CD14-positive monocyte (primary cell): ENCODE results near the gene FIBCD1. TPM values are rescaled to one million over a fixed set of nuclear protein-coding genes. Genes with fewer than 3 reads are reported as not detected.

Experiments used
- DNase-seq, 3 donors: peaks; one replicate each; pipeline ENCODE4 v3.0.0-alpha.2; 2011 to 2022
- H2AFZ ChIP-seq: 2 replicates; pipeline ENCODE4 v1.6.0; 2012; ENCODE audit warnings: mild to moderate bottlenecking, low read depth, low read length, inconsistent platforms; ENCODE audit not compliant: insufficient read depth, poor library complexity, severe bottlenecking
- H3K27ac ChIP-seq, 2 donors: 1 replicate in 1 of 2; 2 replicates in 1 of 2; pipeline ENCODE4 v1.5.1; 2012 to 2013; ENCODE audit warnings: low read length in 2 of 2, control low read depth in 1 of 2, inconsistent platforms in 1 of 2, low read depth in 1 of 2, mild to moderate bottlenecking in 1 of 2
- H3K27me3 ChIP-seq, 2 donors: one replicate each; pipeline versions ENCODE4 v1.6.0 to v1.6.1; 2011 to 2013; ENCODE audit warnings: low read length in 2 of 2; ENCODE audit not compliant: control insufficient read depth in 2 of 2, insufficient read depth in 2 of 2
- H3K36me3 ChIP-seq, 2 donors: replicated peaks in 1 of 2; 1 replicate in 1 of 2; 2 replicates in 1 of 2; pipeline versions ENCODE4 v1.5.1 to v1.6.1; 2012 to 2013; ENCODE audit warnings: low read length in 2 of 2, control low read depth in 1 of 2, inconsistent platforms in 1 of 2, mild to moderate bottlenecking in 1 of 2; ENCODE audit not compliant: insufficient read depth in 2 of 2, control insufficient read depth in 1 of 2
- H3K4me1 ChIP-seq, 2 donors: 1 replicate in 1 of 2; 2 replicates in 1 of 2; pipeline versions ENCODE4 v1.5.1 to v1.6.1; 2012 to 2013; ENCODE audit warnings: low read length in 2 of 2, control low read depth in 1 of 2, inconsistent platforms in 1 of 2, mild to moderate bottlenecking in 1 of 2, moderate library complexity in 1 of 2; ENCODE audit not compliant: insufficient read depth in 2 of 2, control insufficient read depth in 1 of 2
- H3K4me2 ChIP-seq: replicated peaks from 2 replicates; pipeline ENCODE3; 2012; ENCODE audit warnings: low read length, moderate library complexity, mild to moderate bottlenecking; ENCODE audit not compliant: poor library complexity, severe bottlenecking; ENCODE audit errors: extremely low read depth
- H3K4me3 ChIP-seq, 3 experiments: fragments of 200-600 bp in 1 of 3; sonication (generic) in 1 of 3; replicated peaks in 1 of 3; 1 replicate in 2 of 3; 2 replicates in 1 of 3; pipeline ENCODE4 v1.5.1; 2011 to 2013; ENCODE audit warnings: low read length in 3 of 3, mild to moderate bottlenecking in 3 of 3, control low read depth in 2 of 3, low read depth in 2 of 3, inconsistent platforms in 1 of 3, moderate library complexity in 1 of 3
- H3K79me2 ChIP-seq: 2 replicates; pipeline ENCODE4 v1.6.0; 2012; ENCODE audit warnings: mild to moderate bottlenecking, control low read depth, inconsistent platforms, low read length, moderate library complexity; ENCODE audit not compliant: insufficient read depth
- H3K9ac ChIP-seq: 2 replicates; pipeline ENCODE4 v1.6.0; 2017; ENCODE audit warnings: low read length, mild to moderate bottlenecking; ENCODE audit not compliant: insufficient read depth, poor library complexity, severe bottlenecking
- H3K9me3 ChIP-seq, 2 donors: replicated peaks in 1 of 2; 1 replicate in 1 of 2; 2 replicates in 1 of 2; pipeline versions ENCODE4 v1.5.1 to v1.6.1; 2012 to 2013; ENCODE audit warnings: low read length in 2 of 2, control low read depth in 1 of 2; ENCODE audit not compliant: control insufficient read depth in 1 of 2, insufficient read depth in 1 of 2
- H4K20me1 ChIP-seq: 2 replicates; pipeline ENCODE4 v1.6.0; 2012; ENCODE audit warnings: mild to moderate bottlenecking, low read length, control low read depth, moderate library complexity; ENCODE audit not compliant: insufficient read depth
- H3K27ac Mint-ChIP-seq, 7 donors: one replicate each; pipeline ENCODE4 v1.8.0; 2020; ENCODE audit warnings: mild to moderate bottlenecking in 7 of 7, mixed read lengths in 7 of 7, moderate library complexity in 6 of 7, inconsistent platforms in 2 of 7
- H3K27me3 Mint-ChIP-seq, 3 donors: one replicate each; pipeline ENCODE4 v1.8.0; 2021 to 2022; ENCODE audit warnings: low read depth in 3 of 3, mild to moderate bottlenecking in 3 of 3, mixed read lengths in 3 of 3, moderate library complexity in 3 of 3, inconsistent platforms in 1 of 3
- H3K36me3 Mint-ChIP-seq, 2 donors: one replicate each; pipeline ENCODE4 v1.8.0; 2020; ENCODE audit warnings: mixed read lengths in 2 of 2, inconsistent platforms in 1 of 2, mild to moderate bottlenecking in 1 of 2
- H3K4me1 Mint-ChIP-seq: one replicate; pipeline ENCODE4 v1.8.0; 2020; ENCODE audit warnings: mild to moderate bottlenecking, mixed read lengths
- H3K4me3 Mint-ChIP-seq, 2 donors: one replicate each; pipeline ENCODE4 v1.8.0; 2020; ENCODE audit warnings: mild to moderate bottlenecking in 2 of 2, mixed read lengths in 2 of 2, moderate library complexity in 1 of 2
- H3K9me3 Mint-ChIP-seq, 7 donors: one replicate each; pipeline ENCODE4 v1.8.0; 2020 to 2022; ENCODE audit warnings: mixed read lengths in 7 of 7, mild to moderate bottlenecking in 6 of 7, moderate library complexity in 6 of 7, inconsistent platforms in 2 of 7
- CTCF ChIP-seq: fragments of 200-600 bp; IDR thresholded peaks from one replicate; pipeline ENCODE4 v1.8.0; 2022; ENCODE audit warnings: antibody characterized with exemption, mild to moderate bottlenecking
- WGBS: methylation state at CpG from one replicate; pipeline ENCODE4 v1.1.5; 2013; ENCODE audit warnings: missing lambda C conversion rate; ENCODE audit not compliant: insufficient coverage; 5-methylcytosine and 5-hydroxymethylcytosine counted together
- intact Hi-C, 2 donors: fragments of 100-400 bp; cut with micrococcal nuclease; formaldehyde crosslinking; loops; one replicate each; pipeline versions ENCODE4 v1.15.0 to v1.15.1; 2023
- polyA plus RNA-seq, 3 donors: library from polyadenylated mRNA; depleted of rRNA in 1 of 3; unstranded in 2 of 3; stranded (reverse) in 1 of 3; fragments of 300-500 nt in 2 of 3; fragments of >200 nt in 1 of 3; fragmentation: Illumina TruSeq in 2 of 3; gene quantifications; 1 replicate in 2 of 3; 2 replicates in 1 of 3; pipeline ENCODE4 v1.2.3, GENCODE V29; 2012 to 2021

FIBCD1 gene
- polyA plus RNA-seq, 3 donors, result not detected

GRCh38 chr9:130962418-130963316 is 23.6 kb upstream of the FIBCD1 start:
- Mint-ChIP-seq H3K27me3 (peaks cover 2 to 4% (median 3%) of the 10 kb centered on the region in 3 donors), H3K27ac (no peak overlapping the region), H3K4me3 (no peak overlapping the region), H3K9me3 (peaks cover 4 to 19% (median 8%) of the 10 kb centered on the region in 7 donors), H3K4me1 (peaks cover 2% of the 10 kb centered on the region), H3K36me3 (no peaks in the 10 kb centered on the region)
- Histone ChIP-seq H3K27ac (no peak overlapping the region), H3K36me3 (no peaks in the 10 kb centered on the region), H3K27me3 (no peaks in the 10 kb centered on the region), H2AFZ (no peak overlapping the region), H3K9me3 (peaks cover 3 to 10% of the 10 kb centered on the region in 2 donors), H3K4me3 (no peak overlapping the region), H3K4me2 (no peak overlapping the region), H3K4me1 (no peaks in the 10 kb centered on the region), H3K9ac (no peak overlapping the region), H4K20me1 (no peaks in the 10 kb centered on the region), H3K79me2 (no peaks in the 10 kb centered on the region)
- no peak for DNase-seq
- TF ChIP-seq CTCF, result no peak
- 80% methylated on average over 17 of the region's 22 CpGs for WGBS
- intact Hi-C loops, result no loop called here

- Histone ChIP-seq H2AFZ (no peak overlapping the region), H3K9me3 (peaks cover 3 to 10% of the 10 kb centered on the region in 2 donors), H3K4me2 (no peak overlapping the region), H3K27me3 (no peaks in the 10 kb centered on the region), H3K27ac (no peak overlapping the region), H4K20me1 (no peaks in the 10 kb centered on the region), H3K9ac (no peak overlapping the region), H3K79me2 (no peaks in the 10 kb centered on the region), H3K4me1 (no peaks in the 10 kb centered on the region), H3K36me3 (no peaks in the 10 kb centered on the region), H3K4me3 (no peak overlapping the region)
- Mint-ChIP-seq H3K27ac (no peak overlapping the region), H3K4me3 (no peak overlapping the region), H3K9me3 (peaks cover 4 to 19% (median 8%) of the 10 kb centered on the region in 7 donors), H3K4me1 (peaks cover 2% of the 10 kb centered on the region), H3K27me3 (peaks cover 1 to 4% (median 2%) of the 10 kb centered on the region in 3 donors), H3K36me3 (no peaks in the 10 kb centered on the region)
- no peak for TF ChIP-seq CTCF
- DNase-seq, result no peak
- WGBS, result 96% methylated on average over 8 of the region's 8 CpGs
- intact Hi-C loops, result no loop called here
Observed at GRCh38 chr9:130961511-130962300, 22.7 kb upstream of the FIBCD1 start.
